ENCODE data around the gene TRMT11. TPM values are rescaled to one million over a fixed set of nuclear protein-coding genes. Genes with fewer than 3 reads are reported as not detected.
"Not testable (repeated sequence)": the region's sequence is repeated elsewhere in the genome, so short reads cannot be mapped to it uniquely, and the experiment has no call there.

TRMT11 gene
- total RNA-seq, 1 donor, result 26.8 TPM

GRCh38 chr6:125949069-125949468 lies 37.3 kb upstream of the TRMT11 start:
- Histone ChIP-seq H3K36me3 (ENCODE audit: insufficient read depth, low read length) (no peaks in the 10 kb centered on the region), H3K4me1 (ENCODE audit: insufficient read depth, low read length) (peaks cover 59% of the 10 kb centered on the region), H3K27me3 (ENCODE audit: insufficient read depth, low read length) (no peaks in the 10 kb centered on the region), H2AFZ (ENCODE audit: low read length) (no peak overlapping the region), H3K27ac (ENCODE audit: low read depth, low read length) (peak overlapping the region; percentile 98), H4K20me1 (ENCODE audit: insufficient read depth, low read length) (no peaks in the 10 kb centered on the region), H3K79me2 (ENCODE audit: insufficient read depth, low read length) (no peaks in the 10 kb centered on the region), H3K9me3 (ENCODE audit: low read depth, low read length) (no peaks in the 10 kb centered on the region), H3K4me3 (ENCODE audit: insufficient read depth, low read length) (no peak overlapping the region), H3K4me2 (ENCODE audit: insufficient read depth, low read length) (no peak overlapping the region)
- no peak for DNase-seq (ENCODE audit: insufficient read length, low spot score, missing footprints)
- no peak for TF ChIP-seq CTCF (IDR thresholded peaks at IDR 0.05; ENCODE audit: extremely low read depth, low read depth, low read length)

GRCh38 chr6:125950293-125950692 lies 36.0 kb upstream of the TRMT11 start:
- H3K4me2 ChIP-seq (ENCODE audit: insufficient read depth, low read length), result no peak overlapping the region
- no peak for TF ChIP-seq CTCF (IDR thresholded peaks at IDR 0.05; ENCODE audit: extremely low read depth, low read depth, low read length)
- H3K27me3 ChIP-seq (ENCODE audit: insufficient read depth, low read length), result peaks cover 4% of the 10 kb centered on the region
- H3K27ac ChIP-seq (ENCODE audit: low read depth, low read length), result peak overlapping the region; percentile 47
- H2AFZ ChIP-seq (ENCODE audit: low read length), result peak overlapping the region; percentile 7
- H4K20me1 ChIP-seq (ENCODE audit: insufficient read depth, low read length), result no peaks in the 10 kb centered on the region
- H3K36me3 ChIP-seq (ENCODE audit: insufficient read depth, low read length), result no peaks in the 10 kb centered on the region
- peak; percentile 84 for DNase-seq (ENCODE audit: insufficient read length, low spot score, missing footprints)
- no peaks in the 10 kb centered on the region for H3K9me3 ChIP-seq (ENCODE audit: low read depth, low read length)
- no peaks in the 10 kb centered on the region for H3K79me2 ChIP-seq (ENCODE audit: insufficient read depth, low read length)
- no peak overlapping the region for H3K4me3 ChIP-seq (ENCODE audit: insufficient read depth, low read length)
- peaks cover 46% of the 10 kb centered on the region for H3K4me1 ChIP-seq (ENCODE audit: insufficient read depth, low read length)

- not testable (repeated sequence) for H3K4me2 ChIP-seq (ENCODE audit: insufficient read depth, low read length); H3K79me2 ChIP-seq (ENCODE audit: insufficient read depth, low read length); H3K9me3 ChIP-seq (ENCODE audit: low read depth, low read length); H3K27me3 ChIP-seq (ENCODE audit: insufficient read depth, low read length); H3K36me3 ChIP-seq (ENCODE audit: insufficient read depth, low read length); H4K20me1 ChIP-seq (ENCODE audit: insufficient read depth, low read length); H3K4me3 ChIP-seq (ENCODE audit: insufficient read depth, low read length); DNase-seq (ENCODE audit: insufficient read length, low spot score, missing footprints)
- H2AFZ ChIP-seq (ENCODE audit: low read length), result peak overlapping the region; percentile 7
- peaks cover 42% of the 10 kb centered on the region for H3K4me1 ChIP-seq (ENCODE audit: insufficient read depth, low read length)
- H3K27ac ChIP-seq (ENCODE audit: low read depth, low read length), result peak overlapping the region; percentile 47
These were observed 35.6 kb upstream of the TRMT11 start for GRCh38 chr6:125950716-125951115.

- Histone ChIP-seq H3K4me1 (ENCODE audit: insufficient read depth, low read length) (peaks cover 42% of the 10 kb centered on the region), H4K20me1 (ENCODE audit: insufficient read depth, low read length) (no peaks in the 10 kb centered on the region), H3K36me3 (ENCODE audit: insufficient read depth, low read length) (no peaks in the 10 kb centered on the region), H3K9me3 (ENCODE audit: low read depth, low read length) (no peaks in the 10 kb centered on the region), H3K27ac (ENCODE audit: low read depth, low read length) (no peak overlapping the region), H3K4me2 (ENCODE audit: insufficient read depth, low read length) (no peak overlapping the region), H3K4me3 (ENCODE audit: insufficient read depth, low read length) (no peak overlapping the region), H2AFZ (ENCODE audit: low read length) (no peak overlapping the region), H3K27me3 (ENCODE audit: insufficient read depth, low read length) (peaks cover 4% of the 10 kb centered on the region), H3K79me2 (ENCODE audit: insufficient read depth, low read length) (no peaks in the 10 kb centered on the region)
- no peak for TF ChIP-seq CTCF (IDR thresholded peaks at IDR 0.05; ENCODE audit: extremely low read depth, low read depth, low read length)
- no peak for DNase-seq (ENCODE audit: insufficient read length, low spot score, missing footprints)
These were observed 35.0 kb upstream of the TRMT11 start for GRCh38 chr6:125951323-125951722.

Measured in osteoblast (primary cell).